Measurements from ENCODE around the gene HNRNPUL1. TPM values are rescaled to one million over a fixed set of nuclear protein-coding genes. Genes with fewer than 3 reads are reported as not detected.
"Not testable (repeated sequence)": the region's sequence is repeated elsewhere in the genome, so short reads cannot be mapped to it uniquely, and the experiment has no call there.

HNRNPUL1 gene
- total RNA-seq, 4 donors from 2014 or later: 129 to 180 (median 150) TPM

DNA sequence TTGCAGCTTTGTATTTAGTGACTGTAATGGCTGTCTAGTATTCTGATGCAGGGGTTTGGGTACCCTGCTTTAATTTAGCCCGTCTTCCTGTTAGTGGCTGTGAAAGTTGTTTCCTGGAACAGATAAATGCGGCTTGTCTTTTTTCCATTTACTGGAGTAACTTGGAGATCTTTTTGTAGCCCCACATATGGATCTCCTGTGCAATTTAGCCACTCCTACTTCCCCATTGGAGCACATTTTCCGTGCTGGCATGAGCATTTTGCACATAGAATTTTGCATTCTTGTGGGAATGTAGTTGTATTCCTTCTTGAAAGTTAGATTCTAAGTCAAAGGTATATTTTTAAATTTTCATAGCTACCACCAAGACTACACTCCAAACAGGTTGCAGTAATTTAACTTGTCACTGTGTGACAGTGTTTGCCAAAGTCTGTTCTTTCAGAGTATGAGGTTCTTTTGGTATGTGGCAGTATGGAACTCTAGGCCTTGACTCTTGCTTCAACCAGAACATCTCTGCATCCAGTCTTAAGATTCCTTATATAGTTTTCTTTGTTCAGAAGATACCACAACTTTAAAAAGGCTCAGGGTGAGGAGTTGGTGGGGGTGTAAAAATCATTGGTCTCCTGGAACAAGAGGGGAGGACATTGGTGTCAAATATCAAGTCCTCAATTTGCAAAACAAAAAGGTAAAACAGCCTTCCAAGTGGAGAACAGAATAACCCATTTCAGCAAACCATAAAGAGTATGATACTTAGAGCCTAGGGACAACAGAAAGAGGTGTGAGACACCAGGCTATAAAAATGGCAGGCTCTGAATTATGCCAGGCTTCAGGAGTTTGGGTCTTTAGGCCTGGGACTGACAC lies 24.7 kb downstream of the HNRNPUL1 start:
- H3K9me3 ChIP-seq: no peaks in the 10 kb centered on the region
- H3K4me1 ChIP-seq: no peaks in the 10 kb centered on the region
- DNase-seq: no peak
- no peaks in the 10 kb centered on the region for H3K27me3 ChIP-seq
- TF ChIP-seq POLR2A (IDR thresholded peaks at IDR 0.05): no peak
- TF ChIP-seq, protein P1, sequence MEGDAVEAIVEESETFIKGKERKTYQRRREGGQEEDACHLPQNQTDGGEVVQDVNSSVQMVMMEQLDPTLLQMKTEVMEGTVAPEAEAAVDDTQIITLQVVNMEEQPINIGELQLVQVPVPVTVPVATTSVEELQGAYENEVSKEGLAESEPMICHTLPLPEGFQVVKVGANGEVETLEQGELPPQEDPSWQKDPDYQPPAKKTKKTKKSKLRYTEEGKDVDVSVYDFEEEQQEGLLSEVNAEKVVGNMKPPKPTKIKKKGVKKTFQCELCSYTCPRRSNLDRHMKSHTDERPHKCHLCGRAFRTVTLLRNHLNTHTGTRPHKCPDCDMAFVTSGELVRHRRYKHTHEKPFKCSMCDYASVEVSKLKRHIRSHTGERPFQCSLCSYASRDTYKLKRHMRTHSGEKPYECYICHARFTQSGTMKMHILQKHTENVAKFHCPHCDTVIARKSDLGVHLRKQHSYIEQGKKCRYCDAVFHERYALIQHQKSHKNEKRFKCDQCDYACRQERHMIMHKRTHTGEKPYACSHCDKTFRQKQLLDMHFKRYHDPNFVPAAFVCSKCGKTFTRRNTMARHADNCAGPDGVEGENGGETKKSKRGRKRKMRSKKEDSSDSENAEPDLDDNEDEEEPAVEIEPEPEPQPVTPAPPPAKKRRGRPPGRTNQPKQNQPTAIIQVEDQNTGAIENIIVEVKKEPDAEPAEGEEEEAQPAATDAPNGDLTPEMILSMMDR (IDR thresholded peaks at IDR 0.05): no peak
- intact Hi-C loops (cut with DNase I): no loop called here
- WGBS, 2 donors: 82 to 84% methylated on average over 3 of the region's 3 CpGs
- peaks cover 62 to 69% of the 10 kb centered on the region in 2 donors for H3K36me3 ChIP-seq
- no peak overlapping the region for H3K4me3 ChIP-seq (replicated peaks in 1 of 3)
- no peak overlapping the region for H3K27ac ChIP-seq

DNA sequence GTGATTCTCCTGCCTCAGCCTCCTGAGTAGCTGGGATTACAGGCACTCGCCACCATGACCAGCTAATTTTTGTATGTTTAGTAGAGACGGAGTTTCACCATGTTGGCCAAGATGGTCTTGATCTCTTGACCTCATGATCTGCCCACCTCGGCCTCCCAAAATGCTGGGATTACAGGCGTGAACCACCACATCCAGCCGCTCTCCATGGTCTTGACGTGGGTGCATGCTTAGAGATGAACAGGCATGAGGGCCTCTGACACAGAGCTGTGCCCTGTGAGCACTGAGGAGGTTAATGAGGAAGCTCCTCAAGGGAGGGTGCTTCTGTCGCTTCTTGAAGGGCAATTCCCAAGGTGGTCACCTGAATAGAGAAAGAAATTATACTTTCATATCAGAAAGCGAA lies 25.6 kb downstream of the HNRNPUL1 start:
- H3K36me3 ChIP-seq: peaks cover 63 to 71% of the 10 kb centered on the region in 2 donors
- H3K27me3 ChIP-seq; intact Hi-C loops (cut with DNase I); H3K4me1 ChIP-seq; H3K9me3 ChIP-seq; H3K27ac ChIP-seq; DNase-seq; H3K4me3 ChIP-seq (replicated peaks in 1 of 3): not testable (repeated sequence)
- 97 to 98% methylated on average over 8 of the region's 8 CpGs for WGBS, 2 donors

DNA sequence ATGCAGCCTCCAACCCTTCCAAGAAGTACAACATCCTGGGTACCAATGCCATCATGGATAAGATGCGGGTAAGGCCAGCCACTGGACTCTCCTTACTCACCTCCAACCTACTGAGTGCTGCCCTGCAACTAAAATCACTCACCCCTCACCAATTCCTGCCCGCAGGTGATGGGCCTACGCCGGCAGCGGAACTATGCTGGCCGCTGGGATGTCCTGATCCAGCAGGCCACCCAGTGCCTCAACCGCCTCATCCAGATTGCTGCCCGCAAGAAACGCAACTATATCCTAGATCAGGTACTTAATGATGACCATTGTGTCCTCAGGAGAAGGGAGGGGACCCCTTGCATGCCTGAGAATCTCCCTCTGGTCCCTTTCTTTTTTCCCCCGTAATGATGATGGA lies 30.2 kb downstream of the HNRNPUL1 start:
- H3K36me3 ChIP-seq: peaks cover 64 to 73% of the 10 kb centered on the region in 2 donors
- H3K27me3 ChIP-seq: no peaks in the 10 kb centered on the region
- 96 to 99% methylated on average over 10 of the region's 10 CpGs for WGBS, 2 donors
- H3K9me3 ChIP-seq: no peaks in the 10 kb centered on the region
- TF ChIP-seq, protein P1 (IDR thresholded peaks at IDR 0.05): no peak
- TF ChIP-seq POLR2A (IDR thresholded peaks at IDR 0.05): no peak
- no peak overlapping the region for H3K27ac ChIP-seq
- DNase-seq: no peak
- intact Hi-C loops (cut with DNase I): no loop called here
- peaks cover 17 to 35% of the 10 kb centered on the region in 2 donors for H3K4me1 ChIP-seq
- H3K4me3 ChIP-seq (replicated peaks in 1 of 3): no peak overlapping the region

DNA sequence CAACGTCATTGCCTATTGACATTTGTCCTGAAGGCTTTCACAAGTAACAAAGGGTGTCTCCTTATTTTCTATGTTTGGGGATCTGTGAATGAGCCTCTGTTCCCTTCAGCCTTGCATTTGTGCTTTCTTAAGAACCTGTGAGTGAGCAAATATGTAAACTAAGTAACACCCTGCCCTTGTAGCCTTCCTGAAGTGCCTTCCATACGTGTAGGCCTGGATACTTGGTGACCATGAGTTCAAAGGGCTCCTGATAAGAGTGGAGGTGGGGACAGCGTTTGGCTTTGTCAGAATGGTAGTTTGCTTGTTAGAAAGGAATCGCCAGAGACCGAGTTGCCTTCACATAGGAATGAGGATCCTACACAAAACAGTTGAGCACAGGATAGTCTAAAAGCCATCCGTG lies 31.3 kb downstream of the HNRNPUL1 start:
- no peak for TF ChIP-seq POLR2A (IDR thresholded peaks at IDR 0.05)
- TF ChIP-seq, protein P1 (IDR thresholded peaks at IDR 0.05): no peak
- Histone ChIP-seq H3K4me3 (replicated peaks in 1 of 3) (no peak overlapping the region), H3K27ac (peak overlapping the region in 1 of 3 donors; percentile 73), H3K27me3 (no peaks in the 10 kb centered on the region), H3K4me1 (peaks cover 23 to 46% of the 10 kb centered on the region in 2 donors), H3K36me3 (peaks cover 54 to 68% of the 10 kb centered on the region in 2 donors), H3K9me3 (no peaks in the 10 kb centered on the region)
- no peak for DNase-seq
- intact Hi-C loops (cut with DNase I): no loop called here
- 79 to 88% methylated on average over 6 of the region's 6 CpGs for WGBS, 2 donors

GRCh38 chr19:41296433-41296871 lies 32.3 kb downstream of the HNRNPUL1 start:
- intact Hi-C loops (cut with DNase I): no loop called here
- WGBS, 2 donors: 58 to 70% methylated on average over 2 of the region's 2 CpGs

More at GRCh38 chr19:41296433-41296871, 32.3 kb downstream of the HNRNPUL1 start:
- H3K9me3 ChIP-seq: no peaks in the 10 kb centered on the region
- no peak overlapping the region for H3K4me3 ChIP-seq (replicated peaks in 1 of 3)
- no peaks in the 10 kb centered on the region for H3K27me3 ChIP-seq
- H3K36me3 ChIP-seq: peaks cover 52 to 69% of the 10 kb centered on the region in 2 donors
- peaks cover 23 to 51% of the 10 kb centered on the region in 2 donors for H3K4me1 ChIP-seq
- no peak for DNase-seq
- H3K27ac ChIP-seq: peak overlapping the region in 2 of 3 donors; percentile 63 to 73
- TF ChIP-seq, protein P1 (IDR thresholded peaks at IDR 0.05): no peak
- no peak for TF ChIP-seq POLR2A (IDR thresholded peaks at IDR 0.05)

All from thyroid gland (tissue), 4 donors.